H1 (cell line): ENCODE measurements around the gene ANK3. TPM values are rescaled to one million over a fixed set of nuclear protein-coding genes. Genes with fewer than 3 reads are reported as not detected.

ENCODE experiments used
- CTCF ChIA-PET: fragments of 300-600 bp; sonication (Branson Sonifier 250); formaldehyde crosslinking; loops from one replicate; lab custom pipeline; 2021; ENCODE audit not compliant: partially characterized antibody; lab: Charles Lee
- POLR2A ChIA-PET: fragments of 300-600 bp; sonication (Branson Sonifier 250); formaldehyde crosslinking; loops from one replicate; lab custom pipeline; 2021; ENCODE audit warnings: inconsistent platforms; ENCODE audit not compliant: partially characterized antibody; lab: Charles Lee
- DNase-seq, 2 experiments: peaks; one replicate each; pipeline versions ENCODE4 v3.0.0 to v3.0.0-alpha.2; 2010 to 2022; ENCODE audit warnings: low spot score in 2 of 2, low read depth in 1 of 2, mixed read lengths in 1 of 2
- FAIRE-seq: peaks from 2 replicates; lab custom pipeline; 2011; peaks lifted over from hg19 to GRCh38; lab: Jason Lieb, UNC
- H2AFZ ChIP-seq: 2 replicates; pipeline ENCODE4 v1.8.1; 2012; ENCODE audit warnings: low read length, inconsistent platforms
- H2AK5ac ChIP-seq: 2 replicates; pipeline ENCODE4 v1.6.1; 2013; ENCODE audit warnings: low read depth, low read length
- H2BK120ac ChIP-seq: replicated peaks from 2 replicates; pipeline ENCODE3; 2013; ENCODE audit warnings: low read depth, low read length, inconsistent platforms
- H2BK12ac ChIP-seq: 2 replicates; pipeline ENCODE4 v1.6.1; 2013; ENCODE audit warnings: low read depth, low read length
- H2BK15ac ChIP-seq: 2 replicates; pipeline ENCODE4 v1.6.1; 2013; ENCODE audit warnings: low read length
- H2BK20ac ChIP-seq: 2 replicates; pipeline ENCODE4 v1.6.1; 2013; ENCODE audit warnings: low read length
- H2BK5ac ChIP-seq: 2 replicates; pipeline ENCODE4 v1.6.1; 2013; ENCODE audit warnings: low read depth, low read length
- H3K14ac ChIP-seq: 2 replicates; pipeline ENCODE4 v1.6.1; 2013; ENCODE audit warnings: inconsistent platforms; ENCODE audit not compliant: insufficient read length
- H3K18ac ChIP-seq: 2 replicates; pipeline ENCODE4 v1.6.1; 2013; ENCODE audit warnings: low read length; ENCODE audit errors: extremely low read depth
- H3K23ac ChIP-seq: 2 replicates; pipeline ENCODE4 v1.6.1; 2013; ENCODE audit warnings: inconsistent platforms; ENCODE audit not compliant: insufficient read length
- H3K23me2 ChIP-seq: 2 replicates; pipeline ENCODE4 v1.6.1; 2013; ENCODE audit warnings: low read depth, low read length
- H3K27ac ChIP-seq: 2 replicates; pipeline ENCODE4 v1.6.1; 2011; ENCODE audit warnings: low read depth, low read length, inconsistent platforms
- H3K27me3 ChIP-seq, 4 experiments: replicated peaks in 1 of 4; 1 replicate in 1 of 4; 2 replicates in 3 of 4; pipeline versions ENCODE4 v1.6.1 to v1.8.1; 2011 to 2013; ENCODE audit warnings: low read length in 3 of 4, mild to moderate bottlenecking in 3 of 4, inconsistent platforms in 2 of 4, mixed read lengths in 2 of 4, moderate library complexity in 1 of 4; ENCODE audit not compliant: control insufficient read depth in 3 of 4, insufficient read depth in 3 of 4; ENCODE audit errors: extremely low read depth in 1 of 4
- H3K36me3 ChIP-seq, 4 experiments: 2 replicates each; pipeline versions ENCODE4 v1.6.1 to v1.8.1; 2011 to 2013; ENCODE audit warnings: mild to moderate bottlenecking in 4 of 4, low read length in 3 of 4, moderate library complexity in 2 of 4, control low read depth in 1 of 4, inconsistent platforms in 1 of 4; ENCODE audit not compliant: insufficient read depth in 4 of 4, control insufficient read depth in 2 of 4
- H3K4ac ChIP-seq: replicated peaks from 2 replicates; pipeline ENCODE3; 2013; ENCODE audit warnings: low read length, low read depth, mixed read lengths, inconsistent platforms; ENCODE audit not compliant: insufficient read length
- H3K4me1 ChIP-seq, 4 experiments: replicated peaks in 1 of 4; 1 replicate in 1 of 4; 2 replicates in 3 of 4; pipeline versions ENCODE4 v1.6.1 to v1.8.1; 2011 to 2013; ENCODE audit warnings: low read length in 3 of 4, inconsistent platforms in 2 of 4, mixed read lengths in 1 of 4; ENCODE audit not compliant: insufficient read depth in 4 of 4, control insufficient read depth in 3 of 4
- H3K4me2 ChIP-seq, 2 experiments: 2 replicates each; pipeline versions ENCODE4 v1.6.1 to v1.8.1; 2011 to 2013; ENCODE audit warnings: low read depth in 2 of 2, low read length in 2 of 2, control low read depth in 1 of 2, inconsistent platforms in 1 of 2, mild to moderate bottlenecking in 1 of 2; ENCODE audit not compliant: insufficient read depth in 1 of 2
- H3K4me3 ChIP-seq, 4 experiments: fragments of 200-600, 300-600 bp in 1 of 4; sonication (generic), shearing (Covaris generic), sonication (Bioruptor Twin) in 1 of 4; 2 replicates each; pipeline versions ENCODE4 v1.5.1 to v1.8.1; 2011 to 2016; ENCODE audit warnings: low read length in 4 of 4, low read depth in 3 of 4, control low read depth in 2 of 4, inconsistent platforms in 2 of 4, mild to moderate bottlenecking in 2 of 4, mixed read lengths in 1 of 4, moderate library complexity in 1 of 4; ENCODE audit not compliant: insufficient read depth in 2 of 4; ENCODE audit errors: extremely low read depth in 1 of 4
- H3K56ac ChIP-seq: replicated peaks from 2 replicates; pipeline ENCODE3; 2013; ENCODE audit warnings: low read depth, mild to moderate bottlenecking, mixed read lengths, low read length, inconsistent platforms; ENCODE audit not compliant: insufficient read length
- H3K79me1 ChIP-seq: 2 replicates; pipeline ENCODE4 v1.6.1; 2013; ENCODE audit warnings: low read depth, low read length, control low read depth
- H3K79me2 ChIP-seq, 2 experiments: 2 replicates each; pipeline versions ENCODE4 v1.6.1 to v1.8.1; 2012 to 2013; ENCODE audit warnings: low read length in 2 of 2, mild to moderate bottlenecking in 2 of 2, inconsistent platforms in 1 of 2; ENCODE audit not compliant: insufficient read depth in 2 of 2, control insufficient read depth in 1 of 2
- H3K9ac ChIP-seq, 4 experiments: replicated peaks in 1 of 4; 1 replicate in 1 of 4; 2 replicates in 3 of 4; pipeline versions ENCODE4 v1.6.1 to v1.8.1; 2011 to 2013; ENCODE audit warnings: low read depth in 3 of 4, low read length in 3 of 4, control low read depth in 2 of 4, mild to moderate bottlenecking in 2 of 4, moderate library complexity in 2 of 4, inconsistent platforms in 1 of 4; ENCODE audit errors: extremely low read depth in 1 of 4
- H3K9me3 ChIP-seq, 2 experiments: 2 replicates each; pipeline versions ENCODE4 v1.6.1 to v1.8.1; 2012 to 2013; ENCODE audit warnings: mild to moderate bottlenecking in 2 of 2, moderate library complexity in 2 of 2, control low read depth in 1 of 2, inconsistent platforms in 1 of 2, low read depth in 1 of 2, low read length in 1 of 2, mixed read lengths in 1 of 2; ENCODE audit not compliant: insufficient read depth in 2 of 2
- H4K20me1 ChIP-seq, 2 experiments: replicated peaks in 1 of 2; 2 replicates each; pipeline versions ENCODE3 to v1.8.1; 2011 to 2013; ENCODE audit warnings: inconsistent platforms in 2 of 2, low read length in 2 of 2, mild to moderate bottlenecking in 1 of 2; ENCODE audit not compliant: insufficient read depth in 2 of 2, control insufficient read depth in 1 of 2
- H4K5ac ChIP-seq: 2 replicates; pipeline ENCODE4 v1.6.1; 2013; ENCODE audit warnings: low read length, low read depth, mixed read lengths, inconsistent platforms; ENCODE audit not compliant: insufficient read length
- H4K8ac ChIP-seq: 2 replicates; pipeline ENCODE4 v1.8.0; 2013; ENCODE audit warnings: mild to moderate bottlenecking, moderate library complexity, low read length, inconsistent platforms; ENCODE audit not compliant: insufficient read depth; ENCODE audit errors: extremely low read depth
- H4K91ac ChIP-seq: replicated peaks from 2 replicates; pipeline ENCODE3; 2013; ENCODE audit warnings: low read length, mixed read lengths, inconsistent platforms; ENCODE audit not compliant: insufficient read length
- JUN ChIP-seq: IDR thresholded peaks from 2 replicates; pipeline ENCODE4 v1.6.1; 2011; ENCODE audit warnings: low read depth, mild to moderate bottlenecking, improper control_type of control experiment, low read length
- WGBS, 2 experiments: shearing (Covaris generic) in 1 of 2; methylation state at CpG; one replicate each; pipeline versions ENCODE4 v1.1.6 to v1.1.7; 2013 to 2015; ENCODE audit warnings: low lambda C conversion rate in 2 of 2, mixed read lengths in 2 of 2, inconsistent platforms in 1 of 2, low coverage in 1 of 2, missing lambda C conversion rate in 1 of 2; ENCODE audit not compliant: insufficient replicate concordance in 2 of 2, insufficient coverage in 1 of 2, insufficient read length in 1 of 2; ENCODE audit errors: extremely low coverage in 1 of 2, missing lambda C conversion rate in 1 of 2; 5-methylcytosine and 5-hydroxymethylcytosine counted together
- polyA plus RNA-seq, 7 experiments: library from polyadenylated mRNA; depleted of rRNA in 3 of 7; stranded (reverse) in 5 of 7; unstranded in 2 of 7; fragments of >200 nt in 5 of 7; fragments of 200-250 nt in 2 of 7; gene quantifications; 1 replicate in 5 of 7; 2 replicates in 1 of 7; 4 replicates in 1 of 7; pipeline versions ENCODE4 v1.2.1 to v1.2.3, GENCODE V29; 2011 to 2013; ENCODE audit warnings: missing spikeins in 2 of 7, mixed read lengths in 2 of 7
- total RNA-seq: library from RNA; stranded (reverse); fragmentation: NEBNext Ultra II Directional; extraction: Animal tissue kit (Norgen Biotek cat#: 25700); gene quantifications from 2 replicates; pipeline ENCODE4 v1.2.1, GENCODE V29; 2021

The ANK3 gene
- total and polyA plus RNA-seq, 2 of the 8 experiments (the other 6 are each of a cell fraction or from before 2014, with no cell fraction given), result 18.1 to 67.9 TPM

- WGBS, 2 experiments, result 85% methylated on average over 5 of the region's 5 CpGs; no CpG with 5 or more reads in 1 of the 2 experiments
- no peaks in the 10 kb centered on the region for H4K20me1 ChIP-seq
- no peak overlapping the region for H2BK15ac ChIP-seq
Measured at GRCh38 chr10:60368875-60369546, 20.7 kb downstream of the ANK3 start.

More at GRCh38 chr10:60368875-60369546, 20.7 kb downstream of the ANK3 start:
- Histone ChIP-seq H3K56ac (no peak overlapping the region), H3K79me1 (no peaks in the 10 kb centered on the region), H3K4ac (no peak overlapping the region), H2BK120ac (no peak overlapping the region), H2AK5ac (no peak overlapping the region), H2AFZ (no peak overlapping the region), H3K4me3 (no peak overlapping the region), H4K91ac (no peak overlapping the region), H3K79me2 (no peaks in the 10 kb centered on the region), H4K5ac (no peak overlapping the region), H3K23ac (no peak overlapping the region), H3K14ac (no peak overlapping the region), H2BK20ac (no peak overlapping the region), H4K8ac (no peak overlapping the region), H2BK5ac (no peak overlapping the region), H3K9ac (no peak overlapping the region), H3K36me3 (no peaks in the 10 kb centered on the region), H3K18ac (no peak overlapping the region), H2BK12ac (no peak overlapping the region), H3K27me3 (no peaks in the 10 kb centered on the region), H3K9me3 (no peaks in the 10 kb centered on the region), H3K4me2 (no peak overlapping the region), H3K27ac (no peak overlapping the region), H3K23me2 (no peaks in the 10 kb centered on the region), H3K4me1 (peaks cover 0 to 3% (median 1%) of the 10 kb centered on the region in 4 experiments; a peak in 2 of 7 replicates)
- CTCF ChIA-PET, result interaction anchor here (1.6 kb wide), 1 partner anchor 18 kb away, joined by 3 read pairs; no protein-coding TSS in a partner anchor
- no peak for TF ChIP-seq JUN
- DNase-seq (no peak), FAIRE-seq (no peak)
- POLR2A ChIA-PET, result interaction anchor here (0.9 kb wide), 1 partner anchor 69 kb away, joined by 3 read pairs; no protein-coding TSS in a partner anchor
